HCT116 (cell line): Measurements from ENCODE around the gene CDYL2. TPM values are rescaled to one million over a fixed set of nuclear protein-coding genes. Genes with fewer than 3 reads are reported as not detected.

Experiments used
- ATAC-seq: fragments of 200-7000 bp; cut with Tn5 transposase; 2 replicates; pipeline ENCODE4 v1.9.1; 2020; ENCODE audit warnings: mild to moderate bottlenecking, moderate library complexity
- BruUV-seq: library from RNA; stranded (reverse); fragments of 400-500 nt; replicated peaks from 2 replicates; lab custom pipeline; 2021; lab: Mats Ljungman, UMichigan
- CTCF ChIA-PET: fragments of 300-600 bp; sonication (Branson Sonifier 250); formaldehyde crosslinking; loops from one replicate; lab custom pipeline; 2021; ENCODE audit warnings: antibody characterized with exemption; lab: Charles Lee
- POLR2A ChIA-PET: fragments of 300-600, 350-600 bp; sonication (Branson Sonifier 250); formaldehyde crosslinking; loops from one replicate; lab custom pipeline; 2021; ENCODE audit warnings: antibody characterized with exemption; lab: Charles Lee
- RAD21 ChIA-PET, 2 experiments: fragments of 300-600 bp; sonication (Branson Sonifier 250); formaldehyde crosslinking; loops; one replicate each; lab custom pipeline; 2023; ENCODE audit warnings: low total read pairs in 2 of 2; ENCODE audit not compliant: uncharacterized antibody in 2 of 2, unreplicated experiment in 2 of 2, low non-redundant PET in 1 of 2; lab: Charles Lee
- DNase-seq: peaks from one replicate; pipeline ENCODE4 v3.0.0-alpha.2; 2010; ENCODE audit warnings: low read depth, low spot score
- H2AFZ ChIP-seq: fragments of 200-600 bp; shearing (Covaris generic), sonication (generic); 2 replicates; pipeline ENCODE4 v1.6.1; 2017; ENCODE audit warnings: low read depth, mixed run types, mixed read lengths, antibody characterized with exemption, low read length; ENCODE audit not compliant: poor library complexity, severe bottlenecking
- H3K27ac ChIP-seq: 2 replicates; pipeline ENCODE4 v1.5.1; 2012; ENCODE audit warnings: low read depth, low read length
- H3K27me3 ChIP-seq: fragments of 200-600 bp; sonication (generic); 2 replicates; pipeline ENCODE4 v1.6.1; 2016; ENCODE audit warnings: mixed run types, low read length, mixed read lengths; ENCODE audit not compliant: insufficient read depth
- H3K36me3 ChIP-seq, 2 experiments: fragments of 200-500 bp in 1 of 2; fragments of 200-600 bp in 1 of 2; sonication (Bioruptor generic) in 1 of 2; sonication (generic) in 1 of 2; 2 replicates each; pipeline versions ENCODE4 v1.5.1 to v1.6.1; 2014 to 2016; ENCODE audit warnings: low read length in 2 of 2, inconsistent platforms in 1 of 2, mixed read lengths in 1 of 2, mixed run types in 1 of 2; ENCODE audit not compliant: insufficient read depth in 2 of 2, control insufficient read depth in 1 of 2
- H3K4me1 ChIP-seq, 2 experiments: fragments of 200-600 bp in 1 of 2; sonication (generic) in 1 of 2; 2 replicates each; pipeline versions ENCODE4 v1.5.1 to v1.6.1; 2012 to 2017; ENCODE audit warnings: low read length in 2 of 2, inconsistent platforms in 1 of 2, mild to moderate bottlenecking in 1 of 2, mixed read lengths in 1 of 2, mixed run types in 1 of 2, moderate library complexity in 1 of 2; ENCODE audit not compliant: insufficient read depth in 2 of 2, control insufficient read depth in 1 of 2
- H3K4me2 ChIP-seq: fragments of 200-600 bp; sonication (generic); 2 replicates; pipeline ENCODE4 v1.6.1; 2017; ENCODE audit warnings: mixed run types, low read length, mixed read lengths
- H3K4me3 ChIP-seq, 2 experiments: fragments of 200-600 bp in 1 of 2; sonication (generic) in 1 of 2; replicated peaks in 1 of 2; 2 replicates each; pipeline ENCODE4 v1.5.1; 2011 to 2016; ENCODE audit warnings: low read length in 2 of 2, control low read depth in 1 of 2, low read depth in 1 of 2, mild to moderate bottlenecking in 1 of 2, mixed read lengths in 1 of 2, mixed run types in 1 of 2
- H3K79me2 ChIP-seq: fragments of 200-600 bp; sonication (generic); 2 replicates; pipeline ENCODE4 v1.6.1; 2017; ENCODE audit warnings: mild to moderate bottlenecking, mixed run types, low read length, moderate library complexity, mixed read lengths; ENCODE audit not compliant: insufficient read depth
- H3K9ac ChIP-seq: fragments of 200-600 bp; sonication (generic); 2 replicates; pipeline ENCODE4 v1.6.1; 2016; ENCODE audit warnings: low read length, mixed read lengths
- H3K9me2 ChIP-seq: fragments of 200-600 bp; sonication (generic), shearing (Covaris generic); 2 replicates; pipeline ENCODE4 v1.6.1; 2017; ENCODE audit warnings: mixed run types, mild to moderate bottlenecking, moderate library complexity; ENCODE audit not compliant: insufficient read depth
- H3K9me3 ChIP-seq, 2 experiments: fragments of 200-500 bp in 1 of 2; fragments of 200-600 bp in 1 of 2; sonication (Bioruptor generic) in 1 of 2; sonication (generic) in 1 of 2; 2 replicates each; pipeline ENCODE4 v1.6.1; 2014 to 2017; ENCODE audit warnings: low read length in 2 of 2, mixed read lengths in 2 of 2, inconsistent platforms in 1 of 2, low read depth in 1 of 2, mild to moderate bottlenecking in 1 of 2, mixed run types in 1 of 2, moderate library complexity in 1 of 2; ENCODE audit not compliant: control insufficient read depth in 1 of 2, insufficient read depth in 1 of 2
- H4K20me1 ChIP-seq: fragments of 200-600 bp; sonication (generic), shearing (Covaris generic); 2 replicates; pipeline ENCODE4 v1.6.1; 2017; ENCODE audit warnings: mixed run types, mild to moderate bottlenecking, moderate library complexity; ENCODE audit not compliant: insufficient read depth
- CBX3 ChIP-seq: IDR thresholded peaks from 2 replicates; pipeline ENCODE4 v1.6.1; 2012; ENCODE audit warnings: low read depth
- EGR1 ChIP-seq: IDR thresholded peaks from 2 replicates; pipeline ENCODE4 v1.6.1; 2012; ENCODE audit warnings: low read depth
- EZH2 ChIP-seq: fragments of 200-600 bp; sonication (generic); IDR thresholded peaks from 2 replicates; pipeline ENCODE4 v1.6.1; 2017; ENCODE audit warnings: antibody characterized with exemption, mixed run types
- EZH2phosphoT487 ChIP-seq: fragments of 200-600 bp; IDR thresholded peaks from 2 replicates; pipeline ENCODE4 v1.6.1; 2018; ENCODE audit warnings: antibody characterized with exemption, borderline replicate concordance
- FOSL1 ChIP-seq: IDR thresholded peaks from 2 replicates; pipeline ENCODE4 v1.6.1; 2012; ENCODE audit warnings: low read depth
- JUND ChIP-seq: IDR thresholded peaks from 2 replicates; pipeline ENCODE4 v1.6.1; 2012
- POLR2AphosphoS5 ChIP-seq: IDR thresholded peaks from 2 replicates; pipeline ENCODE4 v1.6.1; 2011; ENCODE audit warnings: mild to moderate bottlenecking, low read depth, low read length, moderate library complexity
- RAD21 ChIP-seq: IDR thresholded peaks from 2 replicates; pipeline ENCODE4 v1.6.1; 2012; ENCODE audit warnings: low read depth, mild to moderate bottlenecking
- SIN3A ChIP-seq: IDR thresholded peaks from 2 replicates; pipeline ENCODE4 v1.6.1; 2012; ENCODE audit warnings: low read depth
- YY1 ChIP-seq: IDR thresholded peaks from 2 replicates; pipeline ENCODE4 v1.6.1; 2011; ENCODE audit warnings: low read length, low read depth, moderate library complexity, mild to moderate bottlenecking; ENCODE audit not compliant: insufficient replicate concordance; ENCODE audit errors: extremely low read depth
- ZFX ChIP-seq: fragments of 450-650 bp; IDR thresholded peaks from 2 replicates; pipeline ENCODE4 v1.6.1; 2017
- intact Hi-C: fragments of 100-400 bp; cut with micrococcal nuclease; formaldehyde crosslinking; loops from 2 replicates; pipeline ENCODE4 v1.10.0; 2022
- total RNA-seq: library from RNA; stranded (reverse); gene quantifications from one replicate; pipeline ENCODE4 v1.2.1, GENCODE V29; 2021; ENCODE audit not compliant: unreplicated experiment
- TF ChIP-seq, protein P1 (sequence below): IDR thresholded peaks from 2 replicates; pipeline ENCODE4 v1.6.1; 2012
- TF ChIP-seq, protein P2 (sequence below): IDR thresholded peaks from 2 replicates; pipeline ENCODE4 v1.6.1; 2012
- TF ChIP-seq, protein P3 (sequence below): IDR thresholded peaks from 2 replicates; pipeline ENCODE4 v1.6.1; 2012; ENCODE audit warnings: low read depth

The CDYL2 gene
- total RNA-seq, 1 experiment from 2014 or later: 0.10 TPM

DNA sequence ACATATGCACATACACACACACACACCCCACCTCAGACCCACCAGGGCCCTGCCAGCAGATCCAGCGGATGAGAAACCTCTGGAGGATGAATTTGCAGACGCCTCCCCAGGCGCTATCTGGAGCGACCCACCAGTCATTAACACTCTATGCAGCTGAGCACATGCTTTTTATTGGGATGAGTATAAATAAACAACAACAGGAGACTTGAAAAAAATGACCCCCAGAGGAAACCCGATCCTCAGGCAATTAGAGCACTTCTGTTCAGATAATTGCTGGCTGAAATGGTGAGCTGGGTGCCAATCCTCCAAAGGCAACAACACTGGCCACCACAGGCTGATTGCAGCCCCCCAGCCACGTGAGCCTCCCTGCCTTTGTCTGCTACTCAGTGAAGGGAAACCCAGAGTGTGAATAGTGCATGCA, 230.7 kb downstream of the CDYL2 start:
- Histone ChIP-seq H3K27ac (no peak overlapping the region), H3K9me3 (peaks cover 8 to 11% of the 10 kb centered on the region in 2 experiments; a peak in 2 of 4 replicates), H3K27me3 (no peaks in the 10 kb centered on the region), H3K79me2 (no peaks in the 10 kb centered on the region), H3K4me1 (no peaks in the 10 kb centered on the region), H3K4me2 (no peak overlapping the region), H2AFZ (no peak overlapping the region), H3K36me3 (no peaks in the 10 kb centered on the region), H3K9me2 (no peaks in the 10 kb centered on the region), H4K20me1 (no peaks in the 10 kb centered on the region), H3K4me3 (no peak overlapping the region), H3K9ac (no peak overlapping the region)
- no peak for ATAC-seq
- RAD21 ChIA-PET: no interaction called here
- no TSS peak for BruUV-seq
- CTCF ChIA-PET: no interaction called here
- POLR2A ChIA-PET: no interaction called here
- DNase-seq: no peak
- intact Hi-C loops: no loop called here
- no peak for TF ChIP-seq POLR2AphosphoS5
- TF ChIP-seq FOSL1: no peak
- TF ChIP-seq JUND: no peak
- no peak for TF ChIP-seq YY1
- TF ChIP-seq EZH2: no peak
- TF ChIP-seq, protein P1, sequence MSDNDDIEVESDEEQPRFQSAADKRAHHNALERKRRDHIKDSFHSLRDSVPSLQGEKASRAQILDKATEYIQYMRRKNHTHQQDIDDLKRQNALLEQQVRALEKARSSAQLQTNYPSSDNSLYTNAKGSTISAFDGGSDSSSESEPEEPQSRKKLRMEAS: no peak
- no peak for TF ChIP-seq SIN3A
- TF ChIP-seq RAD21: no peak
- no peak for TF ChIP-seq EZH2phosphoT487
- no peak for TF ChIP-seq ZFX
- TF ChIP-seq EGR1: no peak
- TF ChIP-seq, protein P2, sequence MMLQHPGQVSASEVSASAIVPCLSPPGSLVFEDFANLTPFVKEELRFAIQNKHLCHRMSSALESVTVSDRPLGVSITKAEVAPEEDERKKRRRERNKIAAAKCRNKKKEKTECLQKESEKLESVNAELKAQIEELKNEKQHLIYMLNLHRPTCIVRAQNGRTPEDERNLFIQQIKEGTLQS: no peak
- TF ChIP-seq, protein P3, sequence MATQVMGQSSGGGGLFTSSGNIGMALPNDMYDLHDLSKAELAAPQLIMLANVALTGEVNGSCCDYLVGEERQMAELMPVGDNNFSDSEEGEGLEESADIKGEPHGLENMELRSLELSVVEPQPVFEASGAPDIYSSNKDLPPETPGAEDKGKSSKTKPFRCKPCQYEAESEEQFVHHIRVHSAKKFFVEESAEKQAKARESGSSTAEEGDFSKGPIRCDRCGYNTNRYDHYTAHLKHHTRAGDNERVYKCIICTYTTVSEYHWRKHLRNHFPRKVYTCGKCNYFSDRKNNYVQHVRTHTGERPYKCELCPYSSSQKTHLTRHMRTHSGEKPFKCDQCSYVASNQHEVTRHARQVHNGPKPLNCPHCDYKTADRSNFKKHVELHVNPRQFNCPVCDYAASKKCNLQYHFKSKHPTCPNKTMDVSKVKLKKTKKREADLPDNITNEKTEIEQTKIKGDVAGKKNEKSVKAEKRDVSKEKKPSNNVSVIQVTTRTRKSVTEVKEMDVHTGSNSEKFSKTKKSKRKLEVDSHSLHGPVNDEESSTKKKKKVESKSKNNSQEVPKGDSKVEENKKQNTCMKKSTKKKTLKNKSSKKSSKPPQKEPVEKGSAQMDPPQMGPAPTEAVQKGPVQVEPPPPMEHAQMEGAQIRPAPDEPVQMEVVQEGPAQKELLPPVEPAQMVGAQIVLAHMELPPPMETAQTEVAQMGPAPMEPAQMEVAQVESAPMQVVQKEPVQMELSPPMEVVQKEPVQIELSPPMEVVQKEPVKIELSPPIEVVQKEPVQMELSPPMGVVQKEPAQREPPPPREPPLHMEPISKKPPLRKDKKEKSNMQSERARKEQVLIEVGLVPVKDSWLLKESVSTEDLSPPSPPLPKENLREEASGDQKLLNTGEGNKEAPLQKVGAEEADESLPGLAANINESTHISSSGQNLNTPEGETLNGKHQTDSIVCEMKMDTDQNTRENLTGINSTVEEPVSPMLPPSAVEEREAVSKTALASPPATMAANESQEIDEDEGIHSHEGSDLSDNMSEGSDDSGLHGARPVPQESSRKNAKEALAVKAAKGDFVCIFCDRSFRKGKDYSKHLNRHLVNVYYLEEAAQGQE: no peak
- TF ChIP-seq CBX3: no peak
